ENCODE measurements around the gene GNL3. TPM values are rescaled to one million over a fixed set of nuclear protein-coding genes. Genes with fewer than 3 reads are reported as not detected.

GNL3 gene, protein sequence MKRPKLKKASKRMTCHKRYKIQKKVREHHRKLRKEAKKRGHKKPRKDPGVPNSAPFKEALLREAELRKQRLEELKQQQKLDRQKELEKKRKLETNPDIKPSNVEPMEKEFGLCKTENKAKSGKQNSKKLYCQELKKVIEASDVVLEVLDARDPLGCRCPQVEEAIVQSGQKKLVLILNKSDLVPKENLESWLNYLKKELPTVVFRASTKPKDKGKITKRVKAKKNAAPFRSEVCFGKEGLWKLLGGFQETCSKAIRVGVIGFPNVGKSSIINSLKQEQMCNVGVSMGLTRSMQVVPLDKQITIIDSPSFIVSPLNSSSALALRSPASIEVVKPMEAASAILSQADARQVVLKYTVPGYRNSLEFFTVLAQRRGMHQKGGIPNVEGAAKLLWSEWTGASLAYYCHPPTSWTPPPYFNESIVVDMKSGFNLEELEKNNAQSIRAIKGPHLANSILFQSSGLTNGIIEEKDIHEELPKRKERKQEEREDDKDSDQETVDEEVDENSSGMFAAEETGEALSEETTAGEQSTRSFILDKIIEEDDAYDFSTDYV
- 155 and 182 TPM in 2 replicates for total RNA-seq

GRCh38 chr3:52685709-52686691 is at the start of gene GNL3, which contains the start of gene PBRM1:
TSS of gene GNL3 (plus strand) at chr3:52686032. CDS start at chr3:52686093, 61 bp downstream.
TSS of gene PBRM1 (minus strand) at chr3:52685913.

GRCh38 chr3:52705688-52706686 is 20.2 kb downstream of the GNL3 start, which contains the start of the genes GLT8D1 and SPCS1:
TSS of gene GLT8D1 (minus strand) at chr3:52705791. CDS start at chr3:52700460, 5,331 bp downstream.
TSS of gene SPCS1 (plus strand) at chr3:52706106. CDS start at chr3:52706247, 141 bp downstream.

Other genes starting within 250 kb of the GNL3 start
- under 0.01 TPM in 2 replicates for gene SEMA3G, start 240.9 kb upstream of the GNL3 start, total RNA-seq
- 0.33 TPM in 1 of 2 replicates, not detected in the other for gene TNNC1, start 232.0 kb upstream of the GNL3 start, total RNA-seq
- 67.1 and 97.0 TPM in 2 replicates for gene NISCH, start 230.4 kb upstream of the GNL3 start, total RNA-seq
- 0.44 and 0.62 TPM in 2 replicates for gene STAB1, start 190.7 kb upstream of the GNL3 start, total RNA-seq
- 44.7 and 52.5 TPM in 2 replicates for gene NT5DC2, start 152.2 kb upstream of the GNL3 start, total RNA-seq
- 1.8 and 12.6 TPM in 2 replicates for gene UQCC5, start 149.4 kb upstream of the GNL3 start, total RNA-seq
- gene PBRM1, start 119 bp upstream of the GNL3 start, total RNA-seq = 93.8 and 96.0 TPM in 2 replicates
- 99.9 and 129 TPM in 2 replicates for gene GLT8D1, start 19.8 kb downstream of the GNL3 start, total RNA-seq
- 53.6 and 59.9 TPM in 2 replicates for gene SPCS1, start 20.1 kb downstream of the GNL3 start, total RNA-seq
- gene NEK4, start 84.9 kb downstream of the GNL3 start, total RNA-seq = 26.7 and 31.7 TPM in 2 replicates
- not detected in 2 replicates for gene ITIH1, start 91.6 kb downstream of the GNL3 start, total RNA-seq
- 0.12 TPM in 1 of 2 replicates, not detected in the other for gene ITIH3, start 108.8 kb downstream of the GNL3 start, total RNA-seq
- 0.66 and 1.7 TPM in 2 replicates for gene ITIH4, start 144.6 kb downstream of the GNL3 start, total RNA-seq
- gene MUSTN1, start 149.0 kb downstream of the GNL3 start, total RNA-seq = 0.50 TPM in 1 of 2 replicates, not detected in the other
- 13.4 and 23.9 TPM in 2 replicates for gene STIMATE, start 211.5 kb downstream of the GNL3 start, total RNA-seq

Measured in uterine smooth muscle cell (primary cell).